HepG2 (cell line): ENCODE results near the gene NRSN2. TPM values are rescaled to one million over a fixed set of nuclear protein-coding genes. Genes with fewer than 3 reads are reported as not detected.
A peak's percentile ranks its signal among the peaks of the same experiment; 100 is the strongest.

Source experiments
- ATAC-seq: fragments of 200-7000 bp; cut with Tn5 transposase; 3 replicates; pipeline ENCODE4 v1.9.1; 2020; ENCODE audit warnings: mild to moderate bottlenecking, moderate library complexity
- BruUV-seq: library from RNA; stranded (reverse); fragments of 400-500 nt; replicated peaks from 2 replicates; lab custom pipeline; 2021; lab: Mats Ljungman, UMichigan
- CTCF ChIA-PET: fragments of 300-600 bp; formaldehyde crosslinking; extraction: SDS; loops from one replicate; lab custom pipeline; 2021; ENCODE audit warnings: low total read pairs, inconsistent platforms, low intra/inter-chr PET ratio; lab: Yijun Ruan, JAX
- POLR2A ChIA-PET: fragments of 350-600 bp; sonication (Branson Sonifier 250); formaldehyde crosslinking; loops from one replicate; lab custom pipeline; 2020; ENCODE audit warnings: antibody characterized with exemption, inconsistent platforms; lab: Yijun Ruan, JAX
- DNase-seq: peaks from one replicate; pipeline ENCODE4 v3.0.0-alpha.2; 2015; ENCODE audit warnings: low spot score
- FAIRE-seq: peaks from 3 replicates; lab custom pipeline; 2011; peaks lifted over from hg19 to GRCh38; lab: Jason Lieb, UNC
- H2AFZ ChIP-seq: one replicate; pipeline ENCODE4 v1.6.1; 2011; ENCODE audit warnings: low read length, inconsistent platforms
- H3K27ac ChIP-seq: fragments of 300-600 bp; 3 replicates; pipeline ENCODE4 v1.8.0; 2011; ENCODE audit warnings: mixed run types, mild to moderate bottlenecking, mixed read lengths, low read length, inconsistent platforms; ENCODE audit not compliant: insufficient read depth; ENCODE audit errors: extremely low read length
- H3K27me3 ChIP-seq, 2 experiments: fragments of 200-600 bp in 1 of 2; 2 replicates in 1 of 2; 3 replicates in 1 of 2; pipeline versions ENCODE4 v1.6.0 to v1.8.0; 2011; ENCODE audit warnings: low read length in 2 of 2, mild to moderate bottlenecking in 2 of 2, moderate library complexity in 2 of 2, inconsistent platforms in 1 of 2; ENCODE audit not compliant: insufficient read depth in 2 of 2, control insufficient read depth in 1 of 2
- H3K36me3 ChIP-seq, 2 experiments: fragments of 200-600 bp in 1 of 2; replicated peaks in 1 of 2; 2 replicates in 1 of 2; 3 replicates in 1 of 2; pipeline versions ENCODE4 v1.5.1 to v1.8.0; 2011; ENCODE audit warnings: low read length in 2 of 2, inconsistent platforms in 1 of 2; ENCODE audit not compliant: insufficient read depth in 2 of 2, control insufficient read depth in 1 of 2
- H3K4me1 ChIP-seq: 2 replicates; pipeline ENCODE4 v1.5.1; 2012; ENCODE audit warnings: low read length, inconsistent platforms; ENCODE audit not compliant: insufficient read depth
- H3K4me2 ChIP-seq: 2 replicates; pipeline ENCODE4 v1.6.0; 2011; ENCODE audit warnings: low read depth, low read length, inconsistent platforms
- H3K4me3 ChIP-seq, 3 experiments: fragments of 200-600 bp in 1 of 3; sonication (generic), shearing (Covaris generic) in 1 of 3; replicated peaks in 1 of 3; 2 replicates each; pipeline ENCODE4 v1.5.1; 2011 to 2016; ENCODE audit warnings: low read length in 3 of 3, inconsistent platforms in 2 of 3, low read depth in 2 of 3, mild to moderate bottlenecking in 2 of 3, control low read depth in 1 of 3, mixed read lengths in 1 of 3; ENCODE audit not compliant: insufficient read depth in 1 of 3
- H3K79me2 ChIP-seq: one replicate; pipeline ENCODE4 v1.6.1; 2011; ENCODE audit warnings: low read length, inconsistent platforms; ENCODE audit not compliant: insufficient read depth
- H3K9ac ChIP-seq: 2 replicates; pipeline ENCODE4 v1.6.0; 2011; ENCODE audit warnings: mild to moderate bottlenecking, low read depth, low read length, inconsistent platforms; ENCODE audit not compliant: insufficient read depth
- H3K9me3 ChIP-seq: 2 replicates; pipeline ENCODE4 v1.5.1; 2012; ENCODE audit warnings: mild to moderate bottlenecking, low read length
- H4K20me1 ChIP-seq: 2 replicates; pipeline ENCODE4 v1.6.0; 2011; ENCODE audit warnings: inconsistent platforms, mild to moderate bottlenecking, low read length, moderate library complexity; ENCODE audit not compliant: insufficient read depth
- EP300 ChIP-seq, 3 experiments: sonication (generic) in 1 of 3; formaldehyde crosslinking in 1 of 3; IDR thresholded peaks; 2 replicates each; pipeline versions ENCODE4 v1.5.1 to v1.6.1; 2011 to 2020; ENCODE audit warnings: low read depth in 2 of 3, low read length in 2 of 3, borderline replicate concordance in 1 of 3, improper control_type of control experiment in 1 of 3, mild to moderate bottlenecking in 1 of 3, missing genetic modification reagents in 1 of 3, moderate library complexity in 1 of 3
- FOXP4 ChIP-seq: sonication (generic); formaldehyde crosslinking; IDR thresholded peaks from 2 replicates; pipeline ENCODE4 v1.4.0; 2020; ENCODE audit warnings: missing genetic modification reagents
- HNF4A ChIP-seq: sonication (generic); formaldehyde crosslinking; IDR thresholded peaks from 2 replicates; pipeline ENCODE4 v1.4.0; 2020; ENCODE audit warnings: missing genetic modification reagents
- NFE2 ChIP-seq: sonication (generic); formaldehyde crosslinking; IDR thresholded peaks from 2 replicates; pipeline ENCODE4 v1.4.0; 2020; ENCODE audit warnings: missing genetic modification reagents
- RAD21 ChIP-seq: fragments of 450-650 bp; formaldehyde crosslinking; IDR thresholded peaks from 2 replicates; pipeline ENCODE4 v1.5.0; 2020; ENCODE audit warnings: mild to moderate bottlenecking
- SAP130 ChIP-seq: IDR thresholded peaks from 2 replicates; pipeline ENCODE4 v1.6.1; 2016; ENCODE audit warnings: low read depth
- ZBTB21 ChIP-seq: sonication (generic); formaldehyde crosslinking; IDR thresholded peaks from 2 replicates; pipeline ENCODE4 v1.4.0; 2020; ENCODE audit warnings: missing genetic modification reagents
- ZNF687 ChIP-seq: sonication (generic); formaldehyde crosslinking; IDR thresholded peaks from 2 replicates; pipeline ENCODE4 v1.5.1; 2020; ENCODE audit warnings: mild to moderate bottlenecking, missing genetic modification reagents, moderate library complexity
- WGBS: methylation state at CpG from one replicate; pipeline ENCODE4 v1.1.6; 2017; ENCODE audit warnings: low lambda C conversion rate; 5-methylcytosine and 5-hydroxymethylcytosine counted together
- in situ Hi-C: cut with HindIII; loops from 2 replicates; pipeline ENCODE4 v1.10.0; 2017; ENCODE audit warnings: low pct_unique_long_range_greater_than_20kb; ENCODE audit not compliant: extremely low pct_ligation_motif_present
- intact Hi-C: fragments of 100-400 bp; cut with micrococcal nuclease; formaldehyde crosslinking; loops from one replicate; pipeline ENCODE4 v1.10.0; 2022; ENCODE audit not compliant: unreplicated experiment
- polyA plus RNA-seq, 8 experiments: library from polyadenylated mRNA; depleted of rRNA in 3 of 8; stranded (reverse) in 7 of 8; unstranded in 1 of 8; fragments of >200 nt; fragmentation: Illumina TruSeq in 4 of 8; extraction: Trizol in 4 of 8; gene quantifications; 2 replicates each; pipeline versions ENCODE4 v1.2.1 to v1.2.3, GENCODE V29; 2011 to 2016; ENCODE audit warnings: low read depth in 4 of 8, missing spikeins in 1 of 8, mixed read lengths in 1 of 8; ENCODE audit not compliant: insufficient read depth in 1 of 8
- total RNA-seq, 5 experiments: library from RNA; depleted of rRNA; stranded (reverse); fragments of >200 nt; fragmentation: Illumina TruSeq; extraction: Trizol; gene quantifications; 2 replicates each; pipeline ENCODE4 v1.2.3, GENCODE V29; 2016; ENCODE audit warnings: low read depth in 1 of 5
- TF ChIP-seq, protein P1 (sequence below): sonication (generic); formaldehyde crosslinking; IDR thresholded peaks from 2 replicates; pipeline ENCODE4 v1.4.0; 2020; ENCODE audit warnings: mild to moderate bottlenecking, missing genetic modification reagents
- TF ChIP-seq, protein P2 (sequence below): sonication (generic); formaldehyde crosslinking; IDR thresholded peaks from 2 replicates; pipeline ENCODE4 v1.4.0; 2020; ENCODE audit warnings: missing genetic modification reagents; ENCODE audit errors: not compliant biosample characterization

Gene NRSN2
- total and polyA plus RNA-seq, 2 of the 13 experiments (the other 11 are each of a cell fraction or from before 2014, with no cell fraction given) = 32.3 to 49.4 TPM

- TF ChIP-seq FOXP4 = peak; percentile 93
- peak; percentile 100 for TF ChIP-seq RAD21 (CRISPR knock-in tag)
- peak; percentile 82 for TF ChIP-seq ZBTB21 (CRISPR knock-in tag)
These were observed 15.7 kb downstream of the NRSN2 start (continued) for GRCh38 chr20:362271-363254.

DNA sequence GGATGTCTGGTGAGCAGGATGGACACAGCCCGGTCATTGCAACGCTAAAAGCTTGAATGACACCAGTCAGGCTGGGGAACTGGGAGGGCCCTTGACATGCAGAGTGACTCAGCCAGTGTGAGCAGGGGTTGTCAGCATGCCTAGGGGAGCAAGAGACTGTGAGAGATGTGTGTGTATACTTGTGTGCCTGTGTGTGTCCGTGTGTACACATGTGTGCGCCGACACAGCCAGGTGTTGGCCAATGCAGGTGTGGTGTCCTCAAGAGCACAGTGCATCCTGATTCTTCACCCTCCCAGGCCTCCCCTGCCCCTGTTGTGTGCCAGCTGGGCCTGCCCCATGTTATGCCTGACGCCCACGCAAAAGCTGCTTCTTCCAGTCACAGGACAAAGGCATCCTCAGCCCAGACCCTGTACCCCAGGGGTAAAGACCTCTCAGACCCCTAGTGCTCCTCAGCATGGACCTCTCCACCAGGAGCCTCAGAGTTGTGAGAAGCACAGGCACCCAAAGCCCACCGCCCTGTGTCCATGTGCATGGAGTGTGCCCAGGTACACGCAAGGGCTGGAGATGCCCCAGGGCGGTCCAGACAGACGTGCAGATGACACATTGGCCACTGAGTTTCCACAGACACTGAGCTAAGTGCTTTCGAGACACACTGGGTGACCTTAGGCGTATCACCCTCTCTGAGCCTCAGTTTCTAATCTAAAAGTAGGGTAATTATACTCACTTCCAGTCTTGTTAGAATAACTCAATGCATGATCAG is 16.6 kb downstream of the NRSN2 start:
- no peak overlapping the region for H3K4me3 ChIP-seq
- H3K4me2 ChIP-seq = no peak overlapping the region
- ChIA-PET CTCF (interaction anchor here (0.7 to 2.1 kb wide), 5 partner anchors 15 to 68 kb away, joined by 3 to 26 read pairs (median 5); partner anchors contain the start of genes RBCK1 and TRIB3), POLR2A (interaction anchor here (1.3 to 25.4 kb wide), 11 partner anchors 8 to 69 kb away, joined by 5 to 1587 read pairs (median 10); partner anchors contain the start of genes NRSN2, RBCK1 and TRIB3)
- H4K20me1 ChIP-seq = no peaks in the 10 kb centered on the region
- peak overlapping the region; percentile 36 for H3K27ac ChIP-seq
- FAIRE-seq (no peak), ATAC-seq (peak; percentile 44), DNase-seq (peak; percentile 66)
- no TSS peak for BruUV-seq
- WGBS = 89% methylated on average over 13 of the region's 13 CpGs
- no peaks in the 10 kb centered on the region for H3K27me3 ChIP-seq
- no peak overlapping the region for H3K9ac ChIP-seq
- H3K36me3 ChIP-seq = no peaks in the 10 kb centered on the region
- intact Hi-C loops = loop anchor here (2.0 to 5.0 kb wide), 2 partner anchors 45 to 284 kb away; partner anchors contain the start of gene RBCK1
- in situ Hi-C loops = no loop called here
- H3K79me2 ChIP-seq = no peaks in the 10 kb centered on the region
- H3K9me3 ChIP-seq = no peaks in the 10 kb centered on the region
- H3K4me1 ChIP-seq = peaks cover 78% of the 10 kb centered on the region
- no peak overlapping the region for H2AFZ ChIP-seq
- TF ChIP-seq, protein P1, sequence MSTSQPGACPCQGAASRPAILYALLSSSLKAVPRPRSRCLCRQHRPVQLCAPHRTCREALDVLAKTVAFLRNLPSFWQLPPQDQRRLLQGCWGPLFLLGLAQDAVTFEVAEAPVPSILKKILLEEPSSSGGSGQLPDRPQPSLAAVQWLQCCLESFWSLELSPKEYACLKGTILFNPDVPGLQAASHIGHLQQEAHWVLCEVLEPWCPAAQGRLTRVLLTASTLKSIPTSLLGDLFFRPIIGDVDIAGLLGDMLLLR (CRISPR knock-in tag) = 0 out of 2 replicates have a peak, but pooled peaks have one; percentile 27
- TF ChIP-seq SAP130 (CRISPR knock-in tag) (peak; percentile 74), EP300 (IDR thresholded peaks at IDR 0.05; ENCODE audit: low read depth in 2 of 2, low read length in 2 of 2) (no peak), EP300 (CRISPR knock-in tag; IDR thresholded peaks at IDR 0.05; ENCODE audit: borderline replicate concordance) (0 out of 2 replicates have a peak, but pooled peaks have one; percentile 29), HNF4A (CRISPR knock-in tag) (no peak), NFE2 (CRISPR knock-in tag) (peak; percentile 34; the same call in 1 of the 2 replicates), ZNF687 (CRISPR knock-in tag) (peak; percentile 51; the same call in 1 of the 2 replicates)
- TF ChIP-seq, protein P2, sequence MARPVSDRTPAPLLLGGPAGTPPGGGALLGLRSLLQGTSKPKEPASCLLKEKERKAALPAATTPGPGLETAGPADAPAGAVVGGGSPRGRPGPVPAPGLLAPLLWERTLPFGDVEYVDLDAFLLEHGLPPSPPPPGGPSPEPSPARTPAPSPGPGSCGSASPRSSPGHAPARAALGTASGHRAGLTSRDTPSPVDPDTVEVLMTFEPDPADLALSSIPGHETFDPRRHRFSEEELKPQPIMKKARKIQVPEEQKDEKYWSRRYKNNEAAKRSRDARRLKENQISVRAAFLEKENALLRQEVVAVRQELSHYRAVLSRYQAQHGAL (CRISPR knock-in tag) = no peak
